GM23338 (cell line): ENCODE measurements around the gene CCDC183. TPM values are rescaled to one million over a fixed set of nuclear protein-coding genes. Genes with fewer than 3 reads are reported as not detected.

ENCODE experiments used
- ATAC-seq: fragments of 200-7000 bp; cut with Tn5 transposase; 3 replicates; pipeline ENCODE4 v1.9.1; 2020
- DNase-seq: peaks from one replicate; pipeline ENCODE4 v3.0.0-alpha.2; 2015; ENCODE audit warnings: low spot score
- H2AFZ ChIP-seq: fragments of 200-600 bp; sonication (generic); 2 replicates; pipeline ENCODE4 v1.8.0; 2016; ENCODE audit warnings: antibody characterized with exemption, mild to moderate bottlenecking, moderate library complexity
- H3F3A ChIP-seq: fragments of 200-600 bp; sonication (generic); replicated peaks from 2 replicates; pipeline ENCODE4 v1.8.0; 2017; ENCODE audit warnings: antibody characterized with exemption, mixed run types, low read depth
- H3K27ac ChIP-seq: fragments of 200-600 bp; sonication (generic); 2 replicates; pipeline ENCODE4 v1.6.1; 2016; ENCODE audit warnings: low read depth
- H3K27me3 ChIP-seq: fragments of 200-600 bp; sonication (generic); 2 replicates; pipeline ENCODE4 v1.8.0; 2016; ENCODE audit warnings: mild to moderate bottlenecking, mixed run types, moderate library complexity; ENCODE audit not compliant: insufficient read depth
- H3K36me3 ChIP-seq: fragments of 200-600 bp; sonication (generic); 2 replicates; pipeline ENCODE4 v1.8.0; 2016; ENCODE audit warnings: mild to moderate bottlenecking; ENCODE audit not compliant: insufficient read depth
- H3K4me1 ChIP-seq: fragments of 200-600 bp; sonication (generic); 2 replicates; pipeline ENCODE4 v1.8.0; 2016; ENCODE audit warnings: mild to moderate bottlenecking, moderate library complexity; ENCODE audit not compliant: insufficient read depth
- H3K4me2 ChIP-seq: fragments of 200-600 bp; sonication (generic); 2 replicates; pipeline ENCODE4 v1.7.1; 2017; ENCODE audit warnings: mixed run types
- H3K4me3 ChIP-seq: fragments of 200-600 bp; sonication (generic); 2 replicates; pipeline ENCODE4 v1.6.1; 2016; ENCODE audit warnings: mixed run types
- H3K79me2 ChIP-seq: fragments of 200-600 bp; sonication (generic); replicated peaks from 2 replicates; pipeline ENCODE4 v1.8.0; 2017; ENCODE audit warnings: mild to moderate bottlenecking; ENCODE audit not compliant: insufficient read depth
- H3K9me2 ChIP-seq: fragments of 200-600 bp; sonication (generic); 2 replicates; pipeline ENCODE4 v1.8.0; 2017; ENCODE audit not compliant: insufficient read depth
- H4K20me1 ChIP-seq: fragments of 200-600 bp; sonication (generic); replicated peaks from 2 replicates; pipeline ENCODE4 v1.8.0; 2017; ENCODE audit warnings: mild to moderate bottlenecking; ENCODE audit not compliant: insufficient read depth
- H3K27ac Mint-ChIP-seq: 2 replicates; pipeline ENCODE4 v1.8.0; 2020; ENCODE audit warnings: inconsistent platforms, mild to moderate bottlenecking, moderate library complexity, mixed read lengths
- H3K27me3 Mint-ChIP-seq: 3 replicates; pipeline ENCODE4 v1.8.0; 2022; ENCODE audit warnings: low read depth, mild to moderate bottlenecking, moderate library complexity, mixed read lengths, inconsistent platforms; ENCODE audit not compliant: insufficient read depth, poor library complexity
- H3K36me3 Mint-ChIP-seq: 3 replicates; pipeline ENCODE4 v1.8.0; 2021; ENCODE audit warnings: low read depth, mild to moderate bottlenecking, inconsistent platforms, moderate library complexity, mixed read lengths
- H3K4me1 Mint-ChIP-seq: 3 replicates; pipeline ENCODE4 v1.8.0; 2020; ENCODE audit warnings: mild to moderate bottlenecking, inconsistent platforms, mixed read lengths
- H3K4me3 Mint-ChIP-seq: 3 replicates; pipeline ENCODE4 v1.8.0; 2021; ENCODE audit warnings: moderate library complexity, mild to moderate bottlenecking, inconsistent platforms, mixed read lengths
- H3K9me3 Mint-ChIP-seq: 3 replicates; pipeline ENCODE4 v1.8.0; 2020; ENCODE audit warnings: moderate library complexity, mild to moderate bottlenecking, inconsistent platforms, mixed read lengths
- CREB1 ChIP-seq: fragments of 250-450 bp; sonication (Bioruptor Pico); IDR thresholded peaks from 2 replicates; pipeline ENCODE4 v1.5.0; 2020; ENCODE audit warnings: low read depth, mild to moderate bottlenecking, moderate library complexity
- EZH2 ChIP-seq: fragments of 200-600 bp; sonication (generic); IDR thresholded peaks from one replicate; pipeline ENCODE4 v1.8.0; 2017; ENCODE audit warnings: antibody characterized with exemption, mild to moderate bottlenecking, low read depth; ENCODE audit not compliant: unreplicated experiment
- EZH2phosphoT487 ChIP-seq: fragments of 200-600 bp; sonication (generic); IDR thresholded peaks from one replicate; pipeline ENCODE4 v1.8.1; 2018; ENCODE audit warnings: antibody characterized with exemption; ENCODE audit not compliant: unreplicated experiment
- JUNB ChIP-seq: IDR thresholded peaks from one replicate; pipeline ENCODE4 v1.6.1; 2016; ENCODE audit warnings: antibody characterized with exemption; ENCODE audit not compliant: unreplicated experiment
- NANOG ChIP-seq: IDR thresholded peaks from 2 replicates; pipeline ENCODE4 v1.6.1; 2016; ENCODE audit warnings: antibody characterized with exemption, borderline replicate concordance
- STAT1 ChIP-seq: IDR thresholded peaks from one replicate; pipeline ENCODE4 v1.6.1; 2016; ENCODE audit warnings: antibody characterized with exemption; ENCODE audit not compliant: unreplicated experiment
- ZNF114 ChIP-seq: fragments of 250-450 bp; sonication (Bioruptor Pico); IDR thresholded peaks from 2 replicates; pipeline ENCODE4 v1.5.0; 2020; ENCODE audit warnings: mild to moderate bottlenecking, moderate library complexity
- ZNF331 ChIP-seq: fragments of 250-450 bp; sonication (Bioruptor Pico); IDR thresholded peaks from 2 replicates; pipeline ENCODE4 v1.5.0; 2020; ENCODE audit warnings: low read depth, mild to moderate bottlenecking, moderate library complexity
- ZNF462 ChIP-seq: fragments of 250-450 bp; sonication (Bioruptor Pico); IDR thresholded peaks from 2 replicates; pipeline ENCODE4 v1.5.0; 2020; ENCODE audit warnings: mild to moderate bottlenecking, moderate library complexity
- polyA plus RNA-seq: library from polyadenylated mRNA; unstranded; fragments of >200 nt; fragmentation: Nextera tagmentation; extraction: Ambion mirVana; gene quantifications from 2 replicates; pipeline ENCODE4 v1.2.1, GENCODE V29; 2016
- total RNA-seq: library from RNA; depleted of rRNA; stranded (reverse); fragments of >200 nt; shearing (Covaris generic); gene quantifications from 2 replicates; pipeline ENCODE4 v1.2.3, GENCODE V29; 2014
- TF ChIP-seq, protein P1 (sequence below), 2 experiments: fragments of 200-600 bp in 1 of 2; sonication (generic) in 1 of 2; conservative IDR thresholded peaks; 2 replicates each; pipeline versions ENCODE4 v1.5.1 to v1.6.1; 2016 to 2017; ENCODE audit warnings: antibody characterized with exemption in 2 of 2, low read depth in 2 of 2, mild to moderate bottlenecking in 2 of 2, moderate library complexity in 1 of 2

CCDC183 gene
- total and polyA plus RNA-seq, 2 experiments from 2014 or later, result 1.1 to 1.2 TPM

GRCh38 chr9:136764301-136764891 lies 31.7 kb upstream of the CCDC183 start, which contains the start of gene LCN15:
TSS of gene LCN15 (minus strand) at chr9:136764518. CDS start at chr9:136764488, 30 bp downstream.
- peaks cover 13% of the 10 kb centered on the region for H3K4me1 Mint-ChIP-seq
- TF ChIP-seq NANOG (no peak), EZH2phosphoT487 (no peak), EZH2 (no peak), ZNF462 (CRISPR knock-in tag) (no peak), STAT1 (no peak), ZNF114 (CRISPR knock-in tag) (no peak), ZNF331 (no peak), JUNB (no peak), CREB1 (CRISPR knock-in tag) (no peak)
- TF ChIP-seq, protein P1, sequence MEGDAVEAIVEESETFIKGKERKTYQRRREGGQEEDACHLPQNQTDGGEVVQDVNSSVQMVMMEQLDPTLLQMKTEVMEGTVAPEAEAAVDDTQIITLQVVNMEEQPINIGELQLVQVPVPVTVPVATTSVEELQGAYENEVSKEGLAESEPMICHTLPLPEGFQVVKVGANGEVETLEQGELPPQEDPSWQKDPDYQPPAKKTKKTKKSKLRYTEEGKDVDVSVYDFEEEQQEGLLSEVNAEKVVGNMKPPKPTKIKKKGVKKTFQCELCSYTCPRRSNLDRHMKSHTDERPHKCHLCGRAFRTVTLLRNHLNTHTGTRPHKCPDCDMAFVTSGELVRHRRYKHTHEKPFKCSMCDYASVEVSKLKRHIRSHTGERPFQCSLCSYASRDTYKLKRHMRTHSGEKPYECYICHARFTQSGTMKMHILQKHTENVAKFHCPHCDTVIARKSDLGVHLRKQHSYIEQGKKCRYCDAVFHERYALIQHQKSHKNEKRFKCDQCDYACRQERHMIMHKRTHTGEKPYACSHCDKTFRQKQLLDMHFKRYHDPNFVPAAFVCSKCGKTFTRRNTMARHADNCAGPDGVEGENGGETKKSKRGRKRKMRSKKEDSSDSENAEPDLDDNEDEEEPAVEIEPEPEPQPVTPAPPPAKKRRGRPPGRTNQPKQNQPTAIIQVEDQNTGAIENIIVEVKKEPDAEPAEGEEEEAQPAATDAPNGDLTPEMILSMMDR (conservative IDR thresholded peaks at IDR 0.05; ENCODE audit: low read depth in 2 of 2), result no peak

More at GRCh38 chr9:136764301-136764891, 31.7 kb upstream of the CCDC183 start, which contains the start of gene LCN15:
- ATAC-seq (no peak), DNase-seq (no peak)
- H3K36me3 ChIP-seq, result no peaks in the 10 kb centered on the region
- H3K27ac Mint-ChIP-seq, result no peak within 1 kb of the TSS
- peaks cover 8% of the 10 kb centered on the region for H3K27me3 Mint-ChIP-seq
- 0 out of 2 replicates have a peak, but pooled peaks cover 5% of the 10 kb centered on the region for H3F3A ChIP-seq
- H2AFZ ChIP-seq, result peak within 1 kb of the TSS; percentile 80; the same call in 1 of the 2 replicates
- peaks cover 3% of the 10 kb centered on the region; the same call in 2 of the 3 replicates for H3K36me3 Mint-ChIP-seq
- H3K4me2 ChIP-seq, result peak within 1 kb of the TSS; percentile 76; the same call in 1 of the 2 replicates
- no peaks in the 10 kb centered on the region for H3K4me1 ChIP-seq
- no peaks in the 10 kb centered on the region for H3K27me3 ChIP-seq
- H3K4me3 Mint-ChIP-seq, result peak within 1 kb of the TSS; percentile 57; the same call in 2 of the 3 replicates
- H4K20me1 ChIP-seq, result no peaks in the 10 kb centered on the region
- H3K27ac ChIP-seq, result no peak within 1 kb of the TSS
- H3K9me3 Mint-ChIP-seq, result peaks cover 13% of the 10 kb centered on the region
- no peaks in the 10 kb centered on the region for H3K9me2 ChIP-seq
- H3K79me2 ChIP-seq, result no peaks in the 10 kb centered on the region
- H3K4me3 ChIP-seq, result peak within 1 kb of the TSS; percentile 51
